COLO668 (cell line): Measurements from ENCODE around the gene CCM2.
"Not testable (repeated sequence)": the region's sequence is repeated elsewhere in the genome, so short reads cannot be mapped to it uniquely, and the experiment has no call there.

ENCODE experiments used
- DNase-seq: peaks from one replicate; lab custom pipeline; 2025; ENCODE audit not compliant: unreplicated experiment; lab: John Stamatoyannopoulos, UW

The CCM2 gene

DNA sequence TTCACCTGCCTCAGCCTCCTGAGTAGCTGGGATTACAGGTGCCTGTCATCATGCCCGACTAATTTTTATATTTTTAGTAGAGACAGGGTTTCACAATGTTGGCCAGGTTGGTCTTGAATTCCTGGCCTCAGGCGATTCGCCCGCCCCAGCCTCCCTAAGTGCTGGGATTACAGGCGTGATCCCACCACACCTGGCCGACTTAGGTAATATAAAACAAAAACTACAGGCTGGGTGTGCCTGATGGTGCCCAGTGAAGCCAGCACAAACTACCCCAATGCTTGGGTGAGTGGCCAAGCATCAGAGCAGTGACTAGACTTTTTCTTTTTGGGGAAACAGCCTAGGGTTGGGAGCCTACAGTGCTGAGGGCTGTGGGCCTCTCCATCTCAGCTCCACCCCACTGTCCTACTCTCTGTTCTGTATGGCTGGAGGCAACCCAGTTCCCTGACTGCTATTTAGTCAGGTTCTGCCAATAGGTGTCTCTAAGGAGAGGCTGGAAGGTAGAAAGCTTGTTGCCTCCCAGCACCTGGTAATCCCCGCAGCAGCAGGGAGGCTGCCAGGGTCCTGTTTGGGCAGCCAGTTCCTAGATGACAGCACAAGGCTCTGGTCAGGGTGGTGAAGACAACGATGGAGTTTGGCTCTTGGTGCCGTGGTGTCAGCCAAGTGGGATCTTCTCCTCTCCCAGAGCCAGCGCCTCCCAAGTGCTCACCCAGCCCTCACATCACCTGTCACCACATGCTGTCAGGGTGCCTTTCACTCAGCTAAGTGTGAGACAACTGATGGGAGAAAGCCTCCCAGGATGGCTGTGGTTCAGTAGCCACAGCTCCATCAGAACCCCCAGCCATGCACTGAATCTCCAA lies 99.2 kb downstream of the CCM2 start:
- no peak for DNase-seq

GRCh38 chr7:45099891-45100760 lies 100.1 kb downstream of the CCM2 start:
- DNase-seq = no peak

DNA sequence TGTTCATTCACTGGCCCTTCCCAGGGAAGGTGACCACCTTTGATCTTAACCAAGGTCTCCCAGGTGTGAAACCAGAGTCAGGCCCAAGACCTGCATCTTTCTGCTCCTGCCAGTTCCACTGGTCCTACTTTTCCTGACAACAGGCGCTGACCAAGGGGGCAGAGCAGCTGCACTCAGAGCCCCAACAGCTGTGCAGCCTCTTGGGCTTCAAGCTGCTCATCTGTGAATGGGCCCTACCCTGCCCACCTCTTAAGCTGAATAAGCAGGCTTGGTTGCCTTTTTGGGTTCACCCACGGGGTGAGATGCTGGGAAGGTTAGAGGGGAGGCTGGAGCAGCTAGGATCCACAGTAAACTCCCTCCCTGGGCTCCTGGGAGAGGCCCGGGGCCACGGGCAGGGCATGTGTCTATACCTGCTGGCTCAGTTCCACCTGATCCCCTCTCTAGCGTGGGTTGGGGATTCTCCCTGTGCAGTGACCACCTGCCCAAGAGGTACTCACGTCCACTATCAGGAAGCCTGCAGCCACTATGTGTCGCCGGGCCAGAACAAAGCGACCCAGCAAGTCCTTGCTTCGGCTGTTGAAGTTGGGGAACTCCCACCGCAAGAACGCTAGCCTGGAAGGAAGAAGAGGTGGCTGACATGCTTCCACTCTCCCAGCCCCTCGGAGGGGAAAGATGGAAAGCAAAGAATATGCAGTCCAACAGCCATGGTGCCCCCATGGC lies 100.9 kb downstream of the CCM2 start:
- DNase-seq = no peak

DNA sequence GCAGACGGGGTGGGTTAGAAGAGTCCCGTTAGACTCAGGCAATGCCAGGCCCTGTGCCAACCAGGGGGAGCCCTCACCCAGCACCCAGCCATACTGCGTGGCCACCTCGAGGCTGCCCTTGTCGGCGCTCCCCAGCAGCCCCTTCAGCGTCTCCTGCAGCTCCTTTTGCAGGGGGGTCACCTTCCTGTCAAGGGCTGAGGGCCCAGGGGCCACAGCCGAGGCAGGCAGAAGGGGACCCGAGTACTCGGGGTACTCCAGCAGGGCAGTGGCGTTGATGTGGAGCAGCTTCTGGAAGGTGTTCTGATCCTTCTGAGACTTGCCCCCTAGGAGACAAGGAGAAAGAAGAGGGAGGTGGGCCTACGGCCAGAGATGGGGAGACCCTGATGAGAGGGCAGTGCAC lies 101.7 kb downstream of the CCM2 start:
- no peak for DNase-seq

GRCh38 chr7:45102785-45103712 lies 103.0 kb downstream of the CCM2 start:
- DNase-seq = no peak

DNA sequence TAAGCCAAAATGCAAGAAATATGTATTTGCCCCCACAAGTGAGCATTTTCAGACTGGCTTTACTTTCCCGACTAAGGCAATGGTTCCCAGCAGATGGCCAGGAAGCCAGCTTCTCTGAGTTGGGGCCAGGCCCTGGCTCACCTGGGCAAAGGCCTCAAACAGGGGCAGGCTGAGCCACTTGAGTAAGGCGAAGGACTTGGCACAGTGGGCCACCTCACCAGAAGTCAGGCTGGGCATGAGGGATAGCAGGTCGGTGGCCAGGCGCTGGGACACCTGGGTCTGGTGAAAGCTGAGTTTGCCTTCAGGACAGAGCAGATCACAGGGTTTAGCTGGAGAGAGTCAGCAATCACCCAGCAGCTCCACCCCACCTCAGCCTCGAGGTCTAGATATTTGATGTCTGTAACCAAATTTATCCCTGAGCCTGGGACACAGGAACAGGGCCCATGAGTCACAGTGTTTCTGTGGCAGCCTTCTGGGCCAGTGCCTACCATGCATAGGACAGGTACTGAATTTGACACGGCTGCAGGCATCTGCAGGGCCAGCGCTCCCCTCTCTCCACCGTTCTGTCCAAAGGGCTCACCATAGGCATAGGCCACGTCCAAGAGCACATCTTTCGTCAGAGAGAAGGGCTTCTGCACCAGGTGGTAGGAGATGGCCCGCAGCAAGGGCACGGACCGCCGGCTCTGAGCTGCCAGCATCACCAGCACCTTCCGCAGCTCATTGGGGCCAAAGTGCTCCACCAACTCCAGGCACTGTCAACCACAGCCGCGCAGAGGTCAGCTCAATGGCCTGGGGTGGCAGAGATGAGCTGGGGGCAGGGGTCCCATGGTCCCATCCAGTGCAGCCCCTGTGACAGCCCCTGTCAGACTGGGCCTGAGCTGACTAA lies 104.2 kb downstream of the CCM2 start:
- no peak for DNase-seq

- DNase-seq = no peak
Observed at GRCh38 chr7:45104844-45105587, 105.0 kb downstream of the CCM2 start.

DNA sequence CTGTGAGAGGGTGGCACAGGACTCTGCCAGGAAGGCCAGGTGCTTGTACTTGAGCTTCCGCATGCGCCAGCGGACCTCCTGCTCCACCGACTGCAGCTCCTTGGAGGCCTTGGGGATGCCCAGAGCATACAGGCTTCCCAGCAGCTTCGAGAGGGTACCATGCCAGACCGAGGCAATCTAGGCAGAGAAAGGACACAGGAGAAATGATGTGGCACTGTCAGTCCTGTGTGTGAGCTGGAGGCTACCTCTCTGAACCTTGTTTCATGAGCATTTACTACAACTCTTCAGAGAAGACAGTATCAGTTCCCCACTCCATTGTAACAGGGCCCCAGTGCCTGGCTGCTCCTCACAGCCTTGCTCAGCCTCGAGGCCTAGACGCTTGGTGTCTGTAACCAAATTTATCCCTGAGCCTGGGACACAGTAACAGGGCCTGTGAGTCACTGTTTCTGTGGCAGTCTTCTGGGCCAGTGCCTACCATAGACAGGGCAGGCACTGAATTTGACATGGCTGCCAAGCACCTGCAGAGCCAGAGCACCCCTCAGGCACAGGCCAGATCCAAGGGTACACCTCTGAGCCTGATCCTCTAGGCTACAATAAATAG lies 105.7 kb downstream of the CCM2 start:
- no peak for DNase-seq

DNA sequence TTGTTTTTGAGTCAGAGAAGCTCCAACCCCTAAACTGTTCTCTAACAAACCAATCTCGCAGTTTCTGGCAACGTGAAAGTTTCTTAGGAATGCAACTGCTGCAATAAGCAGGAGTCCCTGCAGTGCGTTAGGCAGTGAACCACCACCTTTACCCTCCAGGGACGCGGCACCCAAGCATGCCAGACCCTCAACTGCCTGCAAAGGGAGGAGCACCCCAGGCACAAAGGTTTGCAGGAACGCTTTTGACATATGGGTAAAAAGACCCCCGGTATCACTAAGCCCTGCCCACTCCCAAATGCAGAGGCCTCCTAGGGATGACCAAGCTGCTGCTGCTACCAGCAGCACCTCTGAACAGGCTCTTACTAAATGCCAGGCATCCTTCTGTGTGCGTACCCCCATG lies 106.8 kb downstream of the CCM2 start:
- no peak for DNase-seq

DNA sequence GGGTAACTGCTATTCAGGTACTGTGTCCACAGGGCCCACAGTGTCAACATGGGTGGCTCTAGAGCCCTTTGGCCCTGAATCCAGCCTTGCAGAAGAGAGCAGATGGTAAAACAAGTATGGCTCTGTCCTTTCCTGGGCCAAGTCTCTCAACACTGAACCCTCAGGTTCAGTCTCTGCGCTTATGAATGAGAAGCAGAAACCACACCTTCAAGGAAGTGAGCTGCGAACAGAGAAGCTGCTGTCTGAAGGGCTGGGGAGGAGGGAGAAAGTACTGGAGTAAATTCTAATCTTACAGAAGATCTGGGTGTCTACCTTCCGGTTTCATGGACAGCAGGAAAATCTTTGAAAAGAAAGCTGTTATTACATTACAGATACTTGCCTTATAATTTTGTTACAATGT lies 107.4 kb downstream of the CCM2 start:
- no peak for DNase-seq

DNA sequence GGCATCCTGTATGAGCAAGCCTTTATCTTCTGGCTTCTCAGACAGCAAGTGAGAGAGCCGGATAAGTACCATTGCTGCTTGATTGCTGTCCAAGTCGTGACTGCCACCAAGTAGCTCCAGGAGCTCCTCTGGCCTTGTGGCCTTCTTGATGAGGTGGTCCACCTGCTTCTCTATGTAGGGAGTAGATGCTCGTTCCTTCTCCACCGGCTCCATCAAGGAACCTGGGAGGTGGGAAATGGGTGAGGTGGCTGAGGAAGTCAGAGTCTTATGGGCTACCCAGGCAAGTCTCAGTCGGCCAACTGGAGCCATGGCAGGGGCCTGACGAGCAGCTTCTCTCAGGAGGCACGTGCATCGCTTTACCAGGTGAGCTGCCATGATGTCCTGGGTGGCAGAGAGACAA lies 108.9 kb downstream of the CCM2 start:
- DNase-seq = no peak

GRCh38 chr7:45111298-45112223 lies 111.6 kb downstream of the CCM2 start, which contains the start of gene TBRG4:
TSS of gene TBRG4 (minus strand) at chr7:45111697. CDS start at chr7:45109237, 2,460 bp downstream.
- DNase-seq = peak; percentile 99

DNA sequence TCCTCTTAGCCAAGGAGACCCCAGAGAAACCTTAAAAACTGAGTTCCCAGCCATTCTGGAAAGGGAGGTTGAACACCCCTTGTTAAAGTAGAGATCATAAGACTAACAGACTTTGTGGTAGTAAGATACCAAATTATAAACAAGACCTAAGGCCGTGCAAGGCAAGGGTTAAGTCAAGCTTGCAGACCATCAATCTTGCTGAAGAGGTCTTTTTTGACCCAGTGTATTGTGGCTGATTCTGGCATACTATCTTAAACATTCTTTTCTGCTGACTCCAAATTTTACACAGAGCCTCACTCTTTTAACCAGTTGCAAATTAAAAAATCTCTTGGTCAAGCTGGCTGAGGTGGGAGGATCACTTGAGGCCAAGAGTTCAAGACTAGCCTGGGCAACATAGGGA lies 112.6 kb downstream of the CCM2 start:
- no peak for DNase-seq

DNA sequence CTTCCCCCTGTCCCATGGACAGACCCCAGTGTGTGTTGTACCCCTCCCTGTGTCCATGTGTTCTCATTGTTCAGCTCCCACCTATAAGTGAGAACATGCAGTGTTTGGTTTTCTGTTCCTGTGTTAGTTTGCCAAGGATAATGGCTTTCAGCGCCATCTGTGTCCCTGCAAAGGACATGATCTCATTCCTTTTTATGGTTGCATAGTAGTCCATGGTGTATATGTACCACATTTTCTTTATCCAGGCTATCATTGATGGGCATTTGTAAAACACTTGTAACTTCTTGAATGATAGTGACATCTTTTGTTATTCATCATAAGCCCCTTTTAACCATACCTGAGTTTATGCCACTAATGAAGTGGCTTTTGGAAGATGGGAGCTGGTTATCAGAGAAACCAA lies 114.3 kb downstream of the CCM2 start:
- DNase-seq = not testable (repeated sequence)

DNA sequence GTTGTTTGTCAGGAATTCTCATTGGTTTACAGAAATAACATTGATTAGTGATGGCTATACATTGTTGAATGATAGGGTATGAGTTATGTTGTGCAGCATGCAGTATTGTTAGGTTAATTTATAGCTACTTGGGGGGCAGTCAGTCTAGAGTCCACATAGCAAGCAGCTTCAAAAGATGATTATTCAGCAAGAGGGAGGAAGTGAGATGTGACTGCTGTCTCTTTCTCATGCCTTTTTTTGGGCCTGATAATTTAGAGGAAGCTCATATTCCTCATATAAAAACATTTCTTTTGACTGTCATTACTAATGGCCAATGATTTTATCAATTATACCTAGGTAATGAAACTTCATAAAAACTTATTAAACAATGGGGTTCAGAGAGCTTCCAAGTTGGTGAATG lies 114.9 kb downstream of the CCM2 start:
- DNase-seq = no peak

- DNase-seq = no peak
Observed at GRCh38 chr7:45116048-45116447, 116.0 kb downstream of the CCM2 start.

DNA sequence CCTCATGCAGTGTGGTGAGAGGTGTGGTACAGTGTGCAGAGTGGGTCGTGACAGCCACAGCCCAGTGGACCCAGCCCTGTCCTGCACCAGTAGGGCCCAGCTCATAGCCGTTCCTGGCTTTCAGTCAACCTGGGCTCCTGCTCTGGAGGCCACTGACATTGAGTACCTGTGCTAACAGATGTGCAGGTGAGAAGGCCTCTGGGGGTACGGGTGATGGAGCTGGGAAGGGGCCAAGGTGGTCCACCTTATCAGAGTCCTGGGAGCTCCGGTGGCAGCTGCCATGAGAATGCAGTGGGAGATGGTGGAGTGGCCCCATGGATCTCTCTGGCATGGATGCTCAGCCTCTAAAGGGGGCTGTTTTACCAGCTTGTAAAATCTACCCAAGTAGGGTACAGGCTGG lies 117.6 kb downstream of the CCM2 start:
- no peak for DNase-seq
